ENCODE measurements around the gene TRPM6. TPM values are rescaled to one million over a fixed set of nuclear protein-coding genes. Genes with fewer than 3 reads are reported as not detected.
"Not testable (repeated sequence)": the region's sequence is repeated elsewhere in the genome, so short reads cannot be mapped to it uniquely, and the experiment has no call there.

Gene TRPM6
- total RNA-seq, 1 donor: under 0.01 TPM

DNA sequence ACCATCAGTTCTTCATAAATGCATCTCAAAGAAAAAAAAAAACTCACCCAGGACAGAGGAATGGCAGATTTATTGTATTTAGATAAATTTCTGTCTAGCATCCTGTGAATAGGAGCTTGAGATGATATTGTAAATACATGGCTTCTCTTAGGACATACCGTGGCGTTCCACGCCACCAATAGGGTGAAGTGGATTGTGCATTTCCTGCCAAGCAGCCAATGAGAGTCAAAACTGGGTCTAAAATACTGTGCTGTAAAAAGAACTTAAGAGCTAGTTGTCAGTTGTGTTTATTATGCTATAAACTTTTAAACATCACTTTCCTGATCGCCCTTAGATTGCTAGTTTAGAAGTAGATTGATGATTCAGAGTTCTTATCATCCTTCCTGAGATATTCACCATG, 20.9 kb upstream of the TRPM6 start:
- H3K4me3 ChIP-seq (ENCODE audit: low read depth, low read length): no peak overlapping the region
- DNase-seq (ENCODE audit: low read depth): no peak
- TF ChIP-seq, protein P1, sequence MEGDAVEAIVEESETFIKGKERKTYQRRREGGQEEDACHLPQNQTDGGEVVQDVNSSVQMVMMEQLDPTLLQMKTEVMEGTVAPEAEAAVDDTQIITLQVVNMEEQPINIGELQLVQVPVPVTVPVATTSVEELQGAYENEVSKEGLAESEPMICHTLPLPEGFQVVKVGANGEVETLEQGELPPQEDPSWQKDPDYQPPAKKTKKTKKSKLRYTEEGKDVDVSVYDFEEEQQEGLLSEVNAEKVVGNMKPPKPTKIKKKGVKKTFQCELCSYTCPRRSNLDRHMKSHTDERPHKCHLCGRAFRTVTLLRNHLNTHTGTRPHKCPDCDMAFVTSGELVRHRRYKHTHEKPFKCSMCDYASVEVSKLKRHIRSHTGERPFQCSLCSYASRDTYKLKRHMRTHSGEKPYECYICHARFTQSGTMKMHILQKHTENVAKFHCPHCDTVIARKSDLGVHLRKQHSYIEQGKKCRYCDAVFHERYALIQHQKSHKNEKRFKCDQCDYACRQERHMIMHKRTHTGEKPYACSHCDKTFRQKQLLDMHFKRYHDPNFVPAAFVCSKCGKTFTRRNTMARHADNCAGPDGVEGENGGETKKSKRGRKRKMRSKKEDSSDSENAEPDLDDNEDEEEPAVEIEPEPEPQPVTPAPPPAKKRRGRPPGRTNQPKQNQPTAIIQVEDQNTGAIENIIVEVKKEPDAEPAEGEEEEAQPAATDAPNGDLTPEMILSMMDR (IDR thresholded peaks at IDR 0.05; ENCODE audit: insufficient read depth, low read length): no peak

DNA sequence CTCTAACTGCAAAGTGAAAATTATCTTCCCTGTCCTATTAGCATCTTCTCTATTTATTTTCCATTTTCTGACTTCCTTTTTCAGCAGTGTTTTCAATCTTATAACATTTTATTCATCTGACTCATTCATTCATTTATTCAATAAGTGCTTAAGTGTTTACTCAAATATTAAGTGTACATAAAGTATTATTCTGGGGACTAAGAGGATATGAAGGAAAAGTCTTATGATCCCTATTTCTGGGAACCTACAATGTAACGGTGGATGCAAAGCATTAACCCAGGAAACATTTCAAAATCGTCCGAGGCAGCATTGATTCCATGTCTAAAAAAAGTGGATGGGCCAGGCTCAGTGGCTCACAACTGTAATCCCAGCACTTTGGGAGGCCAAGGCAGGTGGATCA, 19.4 kb upstream of the TRPM6 start:
- no peak for DNase-seq (ENCODE audit: low read depth)
- TF ChIP-seq, protein P1 (IDR thresholded peaks at IDR 0.05; ENCODE audit: insufficient read depth, low read length): no peak
- H3K4me3 ChIP-seq (ENCODE audit: low read depth, low read length): no peak overlapping the region

DNA sequence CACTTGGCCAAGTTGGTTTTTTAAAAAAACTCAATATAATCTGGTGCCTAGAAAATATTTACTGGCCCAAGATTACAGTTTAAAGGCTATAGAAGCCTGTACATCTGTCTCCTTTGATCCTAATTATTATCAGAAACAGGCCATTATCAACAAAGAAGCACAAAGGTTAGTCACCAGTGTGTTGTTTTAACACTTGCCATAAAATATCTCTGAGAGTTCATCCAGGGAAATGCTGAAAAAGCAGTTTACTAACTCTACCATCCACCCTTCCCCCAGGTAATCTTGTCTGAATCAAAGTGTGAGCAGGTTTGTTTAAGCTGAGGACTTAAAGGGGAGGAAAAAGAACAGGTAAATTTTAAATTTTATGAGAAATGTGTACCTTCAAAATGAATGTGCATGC, 13.3 kb upstream of the TRPM6 start:
- no peak for DNase-seq (ENCODE audit: low read depth)
- no peak overlapping the region for H3K4me3 ChIP-seq (ENCODE audit: low read depth, low read length)
- TF ChIP-seq, protein P1 (IDR thresholded peaks at IDR 0.05; ENCODE audit: insufficient read depth, low read length): no peak

DNA sequence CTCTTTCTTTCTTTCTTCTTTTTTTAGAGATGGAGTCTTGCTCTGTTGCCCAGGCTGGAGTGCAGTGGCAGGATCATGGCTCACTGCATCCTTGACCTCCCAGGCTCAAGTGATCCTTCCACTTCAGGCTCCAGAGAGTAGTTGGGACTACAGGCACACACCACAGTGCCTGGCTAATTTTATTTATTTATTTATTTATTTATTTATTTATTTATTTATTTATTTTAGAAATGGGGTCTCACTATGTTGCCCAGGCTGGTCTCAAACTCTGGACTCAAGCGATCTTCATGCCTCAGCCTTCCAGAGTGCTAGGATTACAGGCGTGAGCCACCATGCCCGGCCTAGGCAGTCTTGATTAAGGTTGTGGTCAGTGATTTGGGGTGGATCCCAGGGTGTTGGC, 728 bp upstream of the TRPM6 start:
- DNase-seq (ENCODE audit: low read depth); H3K4me3 ChIP-seq (ENCODE audit: low read depth, low read length): not testable (repeated sequence)

DNA sequence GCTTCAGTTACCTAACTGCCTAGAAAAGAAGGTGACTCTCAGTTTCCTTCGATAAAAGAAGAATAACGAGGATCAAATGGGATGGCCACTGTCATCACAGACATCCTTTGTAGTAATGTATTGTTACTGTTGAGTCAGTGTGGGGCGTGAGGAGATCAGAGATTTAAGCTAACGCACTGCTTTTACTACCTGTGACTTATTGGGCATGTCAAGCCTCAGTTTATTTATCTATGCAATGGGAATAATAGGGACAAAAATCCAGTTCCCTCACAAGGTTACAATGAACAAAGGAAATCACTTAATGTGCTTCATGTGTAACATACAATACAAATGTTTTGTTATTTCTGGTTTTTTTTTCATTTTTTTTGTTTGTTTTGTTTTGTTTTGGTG, 255 bp upstream of the TRPM6 start:
- H3K4me3 ChIP-seq (ENCODE audit: low read depth, low read length): no peak overlapping the region
- TF ChIP-seq, protein P1 (IDR thresholded peaks at IDR 0.05; ENCODE audit: insufficient read depth, low read length): no peak
- no peak for DNase-seq (ENCODE audit: low read depth)

DNA sequence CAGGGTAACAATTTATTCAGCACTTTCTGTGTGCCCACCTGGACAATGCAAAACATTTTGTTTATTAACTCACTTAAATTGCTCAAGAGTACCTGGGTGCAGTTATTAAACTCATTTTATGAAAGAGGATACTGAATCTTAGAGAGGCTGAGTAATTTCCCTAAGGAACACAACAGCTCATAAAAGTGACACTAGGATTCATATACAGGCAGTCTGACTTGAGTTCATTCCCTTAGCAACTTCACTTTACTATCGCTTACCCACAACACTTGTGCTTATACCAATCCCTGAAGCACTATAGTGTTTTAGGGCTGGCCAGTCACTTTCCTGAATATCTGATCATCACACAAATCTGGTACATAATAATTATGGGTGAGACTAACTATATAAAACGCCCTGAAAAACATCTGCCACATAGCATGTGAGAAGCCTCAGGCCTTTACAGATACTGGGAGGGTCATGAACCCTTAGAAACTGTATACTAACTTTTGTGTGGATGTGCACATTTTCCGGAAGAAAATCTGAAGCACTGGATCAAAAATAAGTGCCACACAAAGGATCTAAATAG, 11.3 kb downstream of the TRPM6 start:
- TF ChIP-seq, protein P1 (IDR thresholded peaks at IDR 0.05; ENCODE audit: insufficient read depth, low read length): no peak
- H3K4me3 ChIP-seq (ENCODE audit: low read depth, low read length): no peak overlapping the region
- no peak for DNase-seq (ENCODE audit: low read depth)

DNA sequence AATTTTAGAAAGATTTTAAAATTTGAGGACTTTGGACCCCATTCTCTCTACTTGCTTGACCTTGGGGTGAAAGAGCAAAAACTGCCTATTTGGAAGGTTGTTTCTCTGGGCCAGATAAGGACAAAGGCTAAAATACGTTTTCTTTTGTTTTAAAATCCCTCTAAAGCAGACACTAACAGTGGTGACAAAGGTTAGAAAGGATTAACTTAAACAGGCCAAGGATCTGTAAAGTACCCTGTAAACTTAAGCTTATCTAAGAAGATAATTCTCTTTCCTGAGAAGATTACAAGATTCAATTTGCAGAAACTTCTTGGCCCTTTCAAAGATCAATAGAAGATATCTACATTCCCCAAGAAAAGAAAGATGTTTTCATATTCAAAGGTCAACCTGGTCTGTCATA, 12.1 kb downstream of the TRPM6 start:
- no peak overlapping the region for H3K4me3 ChIP-seq (ENCODE audit: low read depth, low read length)
- DNase-seq (ENCODE audit: low read depth): no peak
- TF ChIP-seq, protein P1 (IDR thresholded peaks at IDR 0.05; ENCODE audit: insufficient read depth, low read length): no peak
